HG02840 (cell line): ENCODE results near the gene CENPL.

Experiments used
- ATAC-seq: cut with Tn5 transposase; IDR thresholded peaks from one replicate; pipeline ENCODE4 v1.9.1; 2021; ENCODE audit warnings: mild to moderate bottlenecking, moderate library complexity, moderate number of reproducible peaks; ENCODE audit not compliant: unreplicated experiment, low FRiP score

The CENPL gene

GRCh38 chr1:173758980-173759379 is 65.7 kb downstream of the CENPL start:
- ATAC-seq: no peak

GRCh38 chr1:173758110-173758509 is 66.6 kb downstream of the CENPL start:
- no peak for ATAC-seq

GRCh38 chr1:173757666-173758065 is 67.0 kb downstream of the CENPL start:
- ATAC-seq: no peak

- ATAC-seq: no peak
Observed at GRCh38 chr1:173753830-173754229, 70.9 kb downstream of the CENPL start.
